Body of pancreas (tissue), 4 donors: ENCODE data around the gene CELF5. TPM values are rescaled to one million over a fixed set of nuclear protein-coding genes. Genes with fewer than 3 reads are reported as not detected.
A peak's percentile ranks its signal among the peaks of the same experiment; 100 is the strongest.

ENCODE experiments used
- ATAC-seq: fragments of 150-250 bp; one replicate; pipeline ENCODE4 v1.9.1; 2016
- DNase-seq, 4 donors: peaks; one replicate each; pipeline ENCODE4 v3.0.0-alpha.2; 2019
- H3K27ac ChIP-seq, 4 donors: fragments of 200-600 bp; sonication (generic); 1 replicate in 3 of 4; 2 replicates in 1 of 4; pipeline versions ENCODE4 v1.5.1 to v1.6.1; 2016 to 2019; ENCODE audit warnings: mild to moderate bottlenecking in 1 of 4, mixed read lengths in 1 of 4, moderate library complexity in 1 of 4
- H3K27me3 ChIP-seq, 2 donors: fragments of 200-600 bp; sonication (generic); one replicate each; pipeline ENCODE4 v1.6.0; 2016; ENCODE audit warnings: mild to moderate bottlenecking in 1 of 2
- H3K36me3 ChIP-seq, 2 donors: fragments of 200-600 bp; sonication (generic); replicated peaks in 1 of 2; 2 replicates each; pipeline ENCODE4 v1.5.1; 2016; ENCODE audit warnings: low read depth in 2 of 2; ENCODE audit not compliant: insufficient read depth in 1 of 2
- H3K4me1 ChIP-seq: fragments of 200-600 bp; sonication (generic); one replicate; pipeline ENCODE4 v1.6.0; 2016
- H3K4me3 ChIP-seq, 2 donors: fragments of 200-600 bp; sonication (generic); 1 replicate in 1 of 2; 2 replicates in 1 of 2; pipeline ENCODE4 v1.5.1; 2016 to 2019
- H3K9me3 ChIP-seq, 3 donors: fragments of 200-600 bp; sonication (generic); 1 replicate in 2 of 3; 2 replicates in 1 of 3; pipeline ENCODE4 v1.5.1; 2016
- POLR2A ChIP-seq, 3 donors: fragments of 450-650 bp; IDR thresholded peaks; one replicate each; pipeline ENCODE4 v1.6.1; 2016; ENCODE audit warnings: antibody characterized with exemption in 3 of 3, mild to moderate bottlenecking in 2 of 3
- WGBS, 2 donors: methylation state at CpG; one replicate each; pipeline ENCODE4 v1.1.5; 2017; 5-methylcytosine and 5-hydroxymethylcytosine counted together
- intact Hi-C: fragments of 100-400 bp; cut with DNase I; formaldehyde crosslinking; loops from one replicate; pipeline ENCODE4 v1.15.1; 2023
- total RNA-seq, 2 donors: library from RNA; depleted of rRNA; stranded (reverse); fragments of >200 nt; gene quantifications; one replicate each; pipeline ENCODE4 v1.1.0, GENCODE V29; 2016
- TF ChIP-seq, protein P1 (sequence below), 7 experiments: fragments of 450-650 bp in 4 of 7; fragments of 200-600 bp in 3 of 7; sonication (generic) in 3 of 7; IDR thresholded peaks; one replicate each; pipeline ENCODE4 v1.5.1; 2016 to 2019; ENCODE audit warnings: antibody characterized with exemption in 7 of 7

The CELF5 gene
- under 1 TPM in 1 of 2 donors, not detected in 1; 0.33 TPM for total RNA-seq

DNA sequence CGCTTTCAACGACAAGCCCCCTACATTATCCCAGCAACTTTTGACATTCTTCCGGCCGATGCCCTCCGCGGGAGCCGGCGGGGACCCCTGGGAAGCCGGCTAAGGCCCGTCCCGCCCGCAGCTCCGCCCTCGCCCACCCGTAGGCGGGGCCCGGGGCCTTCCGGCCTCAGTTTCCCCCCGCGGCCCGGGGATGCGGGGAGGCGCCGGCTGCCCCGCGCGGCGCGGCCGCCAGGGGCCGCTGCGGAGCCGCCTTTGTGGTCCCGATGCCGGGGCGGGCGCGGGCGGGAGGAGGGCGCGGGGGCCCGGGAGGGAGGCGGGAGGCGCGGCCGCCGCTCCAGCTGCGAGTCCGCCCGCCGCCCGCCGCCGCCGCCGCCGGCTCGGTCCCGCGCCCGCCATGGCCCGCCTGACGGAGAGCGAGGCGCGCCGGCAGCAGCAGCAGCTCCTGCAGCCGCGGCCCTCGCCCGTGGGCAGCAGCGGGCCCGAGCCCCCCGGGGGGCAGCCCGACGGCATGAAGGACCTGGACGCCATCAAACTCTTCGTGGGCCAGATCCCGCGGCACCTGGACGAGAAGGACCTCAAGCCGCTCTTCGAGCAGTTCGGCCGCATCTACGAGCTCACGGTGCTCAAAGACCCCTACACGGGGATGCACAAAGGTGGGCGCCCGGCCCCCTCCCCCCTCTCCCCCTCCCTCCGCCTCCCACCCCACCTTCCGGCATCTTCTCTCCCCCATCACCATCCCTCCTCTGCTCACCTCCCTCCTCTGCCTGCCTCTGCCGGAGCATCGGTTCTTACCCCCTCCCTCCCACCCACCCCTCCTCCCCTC lies at the start of gene CELF5:
Gene CELF5 (plus strand): TSS at position 316 of the 823 bp plus-strand sequence. CDS start 79 bp downstream, at position 395.
- peaks cover 0 to 16% of the 10 kb centered on the region in 2 donors for H3K27me3 ChIP-seq
- ATAC-seq = peak; percentile 68
- H3K36me3 ChIP-seq = no peaks in the 10 kb centered on the region
- TF ChIP-seq, protein P1, sequence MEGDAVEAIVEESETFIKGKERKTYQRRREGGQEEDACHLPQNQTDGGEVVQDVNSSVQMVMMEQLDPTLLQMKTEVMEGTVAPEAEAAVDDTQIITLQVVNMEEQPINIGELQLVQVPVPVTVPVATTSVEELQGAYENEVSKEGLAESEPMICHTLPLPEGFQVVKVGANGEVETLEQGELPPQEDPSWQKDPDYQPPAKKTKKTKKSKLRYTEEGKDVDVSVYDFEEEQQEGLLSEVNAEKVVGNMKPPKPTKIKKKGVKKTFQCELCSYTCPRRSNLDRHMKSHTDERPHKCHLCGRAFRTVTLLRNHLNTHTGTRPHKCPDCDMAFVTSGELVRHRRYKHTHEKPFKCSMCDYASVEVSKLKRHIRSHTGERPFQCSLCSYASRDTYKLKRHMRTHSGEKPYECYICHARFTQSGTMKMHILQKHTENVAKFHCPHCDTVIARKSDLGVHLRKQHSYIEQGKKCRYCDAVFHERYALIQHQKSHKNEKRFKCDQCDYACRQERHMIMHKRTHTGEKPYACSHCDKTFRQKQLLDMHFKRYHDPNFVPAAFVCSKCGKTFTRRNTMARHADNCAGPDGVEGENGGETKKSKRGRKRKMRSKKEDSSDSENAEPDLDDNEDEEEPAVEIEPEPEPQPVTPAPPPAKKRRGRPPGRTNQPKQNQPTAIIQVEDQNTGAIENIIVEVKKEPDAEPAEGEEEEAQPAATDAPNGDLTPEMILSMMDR (IDR thresholded peaks at IDR 0.05) = peak in 5 of 7 experiments; percentile 4 to 73 (median 65)
- TF ChIP-seq POLR2A (IDR thresholded peaks at IDR 0.05) = no peak
- H3K4me1 ChIP-seq = no peaks in the 10 kb centered on the region
- WGBS, 2 donors = 0 to 2% methylated on average over 4 to 66 of the region's 94 CpGs
- intact Hi-C loops = no loop called here
- H3K9me3 ChIP-seq = no peaks in the 10 kb centered on the region
- DNase-seq = peak; percentile 45 to 68 (median 50)
- H3K27ac ChIP-seq = no peak within 1 kb of the TSS
- no peak within 1 kb of the TSS for H3K4me3 ChIP-seq

DNA sequence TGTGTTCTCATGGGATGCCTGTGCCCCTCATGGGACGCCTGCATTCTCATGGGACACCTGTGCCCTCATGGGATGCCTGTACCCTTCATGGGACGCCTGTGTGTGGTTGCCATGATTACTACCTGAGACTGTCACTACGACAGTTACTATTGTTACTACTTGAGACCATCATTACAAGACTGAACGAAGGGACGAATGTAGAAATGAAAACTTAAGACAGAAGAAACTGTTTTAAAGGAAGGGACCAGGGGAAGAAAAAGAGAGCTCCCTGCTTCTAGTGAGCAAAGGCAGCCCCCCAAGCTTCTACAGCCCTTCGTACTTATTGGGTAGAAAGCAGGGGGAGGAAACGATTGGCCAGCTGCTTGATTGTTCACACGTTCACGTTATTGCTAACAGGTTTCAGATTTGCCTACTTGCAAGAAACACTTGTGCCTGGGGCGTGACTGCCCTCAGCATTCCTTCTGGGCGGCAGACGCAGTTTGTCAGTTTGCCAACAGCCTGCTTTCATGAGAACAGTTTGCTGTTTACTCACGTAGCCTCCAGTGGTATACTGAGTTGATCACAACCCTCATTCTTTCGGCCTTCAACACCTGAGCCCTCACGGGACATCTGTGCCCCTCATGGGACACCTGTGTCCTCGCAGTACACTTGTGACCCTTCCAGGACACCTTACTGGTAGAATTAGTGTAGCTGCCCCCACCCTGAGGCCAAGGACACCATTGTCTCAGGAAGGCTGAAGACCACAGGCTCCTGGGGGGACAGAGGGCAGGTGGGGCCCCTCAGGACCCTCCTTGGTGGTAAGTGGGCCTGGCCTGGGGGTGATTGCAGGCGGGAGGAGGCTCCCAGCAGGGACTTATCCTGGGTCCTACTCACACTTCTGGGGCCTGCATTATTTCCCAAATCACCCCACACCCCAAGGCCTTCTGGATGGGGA lies 48.4 kb upstream of the CELF5 start:
- H3K4me1 ChIP-seq = no peaks in the 10 kb centered on the region
- H3K36me3 ChIP-seq = no peaks in the 10 kb centered on the region
- intact Hi-C loops = no loop called here
- 34 to 43% methylated on average over 15 to 16 of the region's 17 CpGs for WGBS, 2 donors
- ATAC-seq (peak; percentile 21), DNase-seq (peak; percentile 36 to 71 (median 44))
- no peak overlapping the region for H3K27ac ChIP-seq
- no peak overlapping the region for H3K4me3 ChIP-seq
- no peaks in the 10 kb centered on the region for H3K27me3 ChIP-seq
- no peaks in the 10 kb centered on the region for H3K9me3 ChIP-seq
- no peak for TF ChIP-seq POLR2A (IDR thresholded peaks at IDR 0.05)
- TF ChIP-seq, protein P1 (IDR thresholded peaks at IDR 0.05) = no peak

DNA sequence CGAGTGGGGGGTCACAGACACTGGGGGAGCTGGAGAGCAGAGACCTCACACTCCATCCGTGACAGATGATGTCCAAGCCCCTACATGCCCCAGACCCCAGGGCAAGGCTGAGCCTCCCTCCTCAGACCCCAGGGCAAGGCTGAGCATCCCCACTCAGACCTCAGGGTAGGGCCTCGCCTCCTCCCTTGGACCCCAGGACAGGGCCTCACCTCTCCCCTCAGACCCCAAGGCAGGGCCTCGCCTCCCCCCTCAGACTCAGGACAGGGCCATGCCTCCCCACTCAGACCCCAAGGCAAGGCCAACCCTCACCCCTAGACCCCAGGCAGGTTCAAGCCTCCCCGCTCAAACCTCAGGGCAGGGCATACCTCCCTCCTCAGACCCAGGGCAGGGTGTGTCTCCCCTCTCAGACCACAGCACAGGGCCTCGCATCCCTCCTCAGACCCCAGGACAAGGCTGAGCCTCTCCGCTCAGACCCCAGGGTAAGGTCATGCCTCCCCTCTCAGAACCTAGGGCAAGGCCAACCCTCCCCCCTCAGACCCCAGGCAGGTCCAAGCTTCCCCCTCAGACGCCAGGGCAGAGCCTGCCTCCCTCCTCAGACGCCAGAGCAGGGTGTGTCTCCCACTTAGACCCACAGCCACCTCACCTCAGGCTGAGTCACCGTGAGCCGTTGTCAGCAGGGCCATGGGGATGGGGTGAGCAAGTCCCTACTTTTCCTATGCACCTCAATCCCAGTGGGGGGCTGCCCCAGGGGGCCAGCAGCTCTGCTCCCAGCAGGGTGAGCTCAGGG lies 47.6 kb upstream of the CELF5 start:
- Histone ChIP-seq H3K27me3 (no peaks in the 10 kb centered on the region), H3K9me3 (no peaks in the 10 kb centered on the region), H3K4me1 (no peaks in the 10 kb centered on the region), H3K36me3 (no peaks in the 10 kb centered on the region), H3K4me3 (no peak overlapping the region), H3K27ac (no peak overlapping the region)
- ATAC-seq (no peak), DNase-seq (no peak)
- TF ChIP-seq POLR2A (IDR thresholded peaks at IDR 0.05) = no peak
- TF ChIP-seq, protein P1 (IDR thresholded peaks at IDR 0.05) = no peak
- intact Hi-C loops = no loop called here
- 67 to 80% methylated on average over 5 to 8 of the region's 11 CpGs for WGBS, 2 donors

DNA sequence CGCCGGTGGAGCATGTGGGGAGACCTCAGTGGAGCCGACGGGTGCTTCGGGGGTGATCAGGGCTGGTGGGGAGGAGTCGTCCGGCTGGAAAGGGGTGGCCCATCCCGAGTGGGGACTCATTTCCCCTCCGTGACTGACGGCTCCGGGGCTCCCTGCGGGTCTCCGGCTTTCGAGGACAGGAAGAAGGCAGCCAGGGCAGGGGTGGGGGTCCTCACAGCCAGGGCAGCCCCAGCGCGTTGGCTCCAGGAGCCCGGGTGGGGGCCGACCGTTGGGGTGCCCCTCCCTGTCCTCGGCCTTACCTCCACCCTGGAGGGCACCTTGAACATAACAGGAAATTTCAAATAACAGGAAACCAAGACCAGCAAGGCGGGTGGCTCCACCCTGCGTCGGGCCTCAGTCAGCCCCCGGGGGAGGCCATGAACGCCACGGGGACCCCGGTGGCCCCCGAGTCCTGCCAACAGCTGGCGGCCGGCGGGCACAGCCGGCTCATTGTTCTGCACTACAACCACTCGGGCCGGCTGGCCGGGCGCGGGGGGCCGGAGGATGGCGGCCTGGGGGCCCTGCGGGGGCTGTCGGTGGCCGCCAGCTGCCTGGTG lies 46.0 kb upstream of the CELF5 start, which contains the start of gene S1PR4:
Gene S1PR4 (plus strand): TSS at position 393 of the 596 bp plus-strand sequence. CDS start 24 bp downstream, at position 417.
- Histone ChIP-seq H3K4me3 (no peak within 1 kb of the TSS), H3K27ac (peak within 1 kb of the TSS in 1 of 4 donors; percentile 64), H3K36me3 (no peaks in the 10 kb centered on the region), H3K27me3 (no peaks in the 10 kb centered on the region), H3K9me3 (no peaks in the 10 kb centered on the region), H3K4me1 (no peaks in the 10 kb centered on the region)
- TF ChIP-seq, protein P1 (IDR thresholded peaks at IDR 0.05) = no peak
- TF ChIP-seq POLR2A (IDR thresholded peaks at IDR 0.05) = peak in 1 of 3 donors; percentile 20
- DNase-seq (no peak), ATAC-seq (peak; percentile 30)
- 60 to 76% methylated on average over 17 to 37 of the region's 42 CpGs for WGBS, 2 donors
- intact Hi-C loops = no loop called here
